HepG2 (cell line): ENCODE results near the gene PSEN2. TPM values are rescaled to one million over a fixed set of nuclear protein-coding genes. Genes with fewer than 3 reads are reported as not detected.
A peak's percentile ranks its signal among the peaks of the same experiment; 100 is the strongest.

ENCODE experiments used
- PRPF4 ChIP-seq: fragments of 200-400 bp; formaldehyde crosslinking; IDR thresholded peaks from 2 replicates; pipeline ENCODE4 v1.6.1; 2016; ENCODE audit warnings: low read length, low read depth; ENCODE audit not compliant: poor library complexity, severe bottlenecking
- ZNF557 ChIP-seq: sonication (generic); formaldehyde crosslinking; IDR thresholded peaks from 2 replicates; pipeline ENCODE4 v1.4.0; 2020; ENCODE audit warnings: missing genetic modification reagents
- ZNF761 ChIP-seq: sonication (generic); formaldehyde crosslinking; conservative IDR thresholded peaks from 2 replicates; pipeline ENCODE4 v1.4.0; 2020; ENCODE audit warnings: mild to moderate bottlenecking, missing genetic modification reagents
- ZNF772 ChIP-seq: sonication (generic); formaldehyde crosslinking; IDR thresholded peaks from 2 replicates; pipeline ENCODE4 v1.5.0; 2020; ENCODE audit warnings: mild to moderate bottlenecking, missing genetic modification reagents
- ZSCAN12 ChIP-seq: sonication (generic); formaldehyde crosslinking; IDR thresholded peaks from 2 replicates; pipeline ENCODE4 v1.9.0; 2021; ENCODE audit warnings: mild to moderate bottlenecking, missing genetic modification reagents
- ZSCAN25 ChIP-seq: sonication (generic); formaldehyde crosslinking; IDR thresholded peaks from 2 replicates; pipeline ENCODE4 v1.8.0; 2022; ENCODE audit warnings: mild to moderate bottlenecking, missing genetic modification reagents
- polyA plus RNA-seq, 8 experiments: library from polyadenylated mRNA; depleted of rRNA in 3 of 8; stranded (reverse) in 7 of 8; unstranded in 1 of 8; fragments of >200 nt; fragmentation: Illumina TruSeq in 4 of 8; extraction: Trizol in 4 of 8; gene quantifications; 2 replicates each; pipeline versions ENCODE4 v1.2.1 to v1.2.3, GENCODE V29; 2011 to 2016; ENCODE audit warnings: low read depth in 4 of 8, missing spikeins in 1 of 8, mixed read lengths in 1 of 8; ENCODE audit not compliant: insufficient read depth in 1 of 8
- total RNA-seq, 5 experiments: library from RNA; depleted of rRNA; stranded (reverse); fragments of >200 nt; fragmentation: Illumina TruSeq; extraction: Trizol; gene quantifications; 2 replicates each; pipeline ENCODE4 v1.2.3, GENCODE V29; 2016; ENCODE audit warnings: low read depth in 1 of 5
- TF ChIP-seq, protein P1 (sequence below): fragments of 450-650 bp; IDR thresholded peaks from 2 replicates; pipeline ENCODE4 v1.6.1; 2017; ENCODE audit warnings: mild to moderate bottlenecking
- TF ChIP-seq, protein P2 (sequence below): sonication (generic); formaldehyde crosslinking; IDR thresholded peaks from 2 replicates; pipeline ENCODE4 v1.4.0; 2020; ENCODE audit warnings: missing genetic modification reagents, borderline replicate concordance
- TF ChIP-seq, protein P3 (sequence below), 2 experiments: sonication (generic) in 1 of 2; formaldehyde crosslinking in 1 of 2; IDR thresholded peaks; 2 replicates each; pipeline versions ENCODE4 v1.4.0 to v1.6.1; 2016 to 2020; ENCODE audit warnings: borderline replicate concordance in 1 of 2, low read depth in 1 of 2, mild to moderate bottlenecking in 1 of 2, missing genetic modification reagents in 1 of 2
- TF ChIP-seq, protein P4 (sequence below): sonication (generic); formaldehyde crosslinking; IDR thresholded peaks from 2 replicates; pipeline ENCODE4 v1.8.1; 2023; ENCODE audit warnings: mild to moderate bottlenecking, missing genetic modification reagents, borderline replicate concordance
- TF ChIP-seq, protein P5 (sequence below): sonication (generic); formaldehyde crosslinking; IDR thresholded peaks from 2 replicates; pipeline ENCODE4 v1.4.0; 2020; ENCODE audit warnings: missing genetic modification reagents
- TF ChIP-seq, protein P6 (sequence below): sonication (generic); formaldehyde crosslinking; IDR thresholded peaks from 2 replicates; pipeline ENCODE4 v1.8.0; 2022; ENCODE audit warnings: mild to moderate bottlenecking, missing genetic modification reagents; ENCODE audit not compliant: insufficient replicate concordance

The PSEN2 gene
- total and polyA plus RNA-seq, 2 of the 13 experiments (the other 11 are each of a cell fraction or from before 2014, with no cell fraction given): 5.9 to 13.1 TPM

DNA sequence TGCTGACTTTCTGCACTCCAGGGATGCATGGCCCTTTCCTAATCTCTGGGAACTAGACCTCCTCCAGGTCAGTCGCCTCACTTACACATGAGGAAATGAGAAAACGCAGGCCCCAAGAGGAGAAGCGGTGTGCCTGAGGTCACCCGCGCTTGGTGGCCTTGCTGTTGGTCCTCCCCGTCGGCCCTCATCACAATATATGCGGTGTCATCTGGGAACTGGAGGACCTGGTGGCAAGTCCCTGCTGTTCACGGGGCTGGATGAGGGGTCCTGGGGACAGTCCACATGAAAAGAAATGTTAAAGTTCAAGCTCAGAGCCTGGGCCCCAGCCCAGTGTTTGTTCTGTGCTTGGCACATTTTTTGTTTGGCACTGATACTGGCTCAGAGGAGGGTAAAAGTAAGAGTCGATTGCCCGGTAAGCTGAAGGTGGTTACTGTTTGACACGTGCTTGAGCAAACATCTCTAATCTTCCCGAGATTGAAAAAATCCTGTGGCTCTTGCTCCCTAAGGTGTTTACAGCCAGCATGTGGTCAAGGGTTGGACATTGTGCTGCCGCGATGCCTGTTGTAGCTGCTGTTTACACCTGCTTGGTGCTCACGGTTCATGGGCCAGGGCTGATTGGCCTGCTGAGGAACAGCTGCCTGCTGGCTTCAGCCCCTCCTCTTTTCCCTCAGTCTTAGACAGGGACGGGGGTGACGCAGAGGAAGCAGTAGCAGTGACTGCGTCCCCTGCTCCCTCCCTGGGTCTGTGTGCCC lies 74.9 kb downstream of the PSEN2 start (continued):
- no peak for TF ChIP-seq ZSCAN12 (CRISPR knock-in tag)
- TF ChIP-seq, protein P1, sequence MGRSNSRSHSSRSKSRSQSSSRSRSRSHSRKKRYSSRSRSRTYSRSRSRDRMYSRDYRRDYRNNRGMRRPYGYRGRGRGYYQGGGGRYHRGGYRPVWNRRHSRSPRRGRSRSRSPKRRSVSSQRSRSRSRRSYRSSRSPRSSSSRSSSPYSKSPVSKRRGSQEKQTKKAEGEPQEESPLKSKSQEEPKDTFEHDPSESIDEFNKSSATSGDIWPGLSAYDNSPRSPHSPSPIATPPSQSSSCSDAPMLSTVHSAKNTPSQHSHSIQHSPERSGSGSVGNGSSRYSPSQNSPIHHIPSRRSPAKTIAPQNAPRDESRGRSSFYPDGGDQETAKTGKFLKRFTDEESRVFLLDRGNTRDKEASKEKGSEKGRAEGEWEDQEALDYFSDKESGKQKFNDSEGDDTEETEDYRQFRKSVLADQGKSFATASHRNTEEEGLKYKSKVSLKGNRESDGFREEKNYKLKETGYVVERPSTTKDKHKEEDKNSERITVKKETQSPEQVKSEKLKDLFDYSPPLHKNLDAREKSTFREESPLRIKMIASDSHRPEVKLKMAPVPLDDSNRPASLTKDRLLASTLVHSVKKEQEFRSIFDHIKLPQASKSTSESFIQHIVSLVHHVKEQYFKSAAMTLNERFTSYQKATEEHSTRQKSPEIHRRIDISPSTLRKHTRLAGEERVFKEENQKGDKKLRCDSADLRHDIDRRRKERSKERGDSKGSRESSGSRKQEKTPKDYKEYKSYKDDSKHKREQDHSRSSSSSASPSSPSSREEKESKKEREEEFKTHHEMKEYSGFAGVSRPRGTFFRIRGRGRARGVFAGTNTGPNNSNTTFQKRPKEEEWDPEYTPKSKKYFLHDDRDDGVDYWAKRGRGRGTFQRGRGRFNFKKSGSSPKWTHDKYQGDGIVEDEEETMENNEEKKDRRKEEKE: no peak
- TF ChIP-seq PRPF4: no peak
- TF ChIP-seq, protein P2, sequence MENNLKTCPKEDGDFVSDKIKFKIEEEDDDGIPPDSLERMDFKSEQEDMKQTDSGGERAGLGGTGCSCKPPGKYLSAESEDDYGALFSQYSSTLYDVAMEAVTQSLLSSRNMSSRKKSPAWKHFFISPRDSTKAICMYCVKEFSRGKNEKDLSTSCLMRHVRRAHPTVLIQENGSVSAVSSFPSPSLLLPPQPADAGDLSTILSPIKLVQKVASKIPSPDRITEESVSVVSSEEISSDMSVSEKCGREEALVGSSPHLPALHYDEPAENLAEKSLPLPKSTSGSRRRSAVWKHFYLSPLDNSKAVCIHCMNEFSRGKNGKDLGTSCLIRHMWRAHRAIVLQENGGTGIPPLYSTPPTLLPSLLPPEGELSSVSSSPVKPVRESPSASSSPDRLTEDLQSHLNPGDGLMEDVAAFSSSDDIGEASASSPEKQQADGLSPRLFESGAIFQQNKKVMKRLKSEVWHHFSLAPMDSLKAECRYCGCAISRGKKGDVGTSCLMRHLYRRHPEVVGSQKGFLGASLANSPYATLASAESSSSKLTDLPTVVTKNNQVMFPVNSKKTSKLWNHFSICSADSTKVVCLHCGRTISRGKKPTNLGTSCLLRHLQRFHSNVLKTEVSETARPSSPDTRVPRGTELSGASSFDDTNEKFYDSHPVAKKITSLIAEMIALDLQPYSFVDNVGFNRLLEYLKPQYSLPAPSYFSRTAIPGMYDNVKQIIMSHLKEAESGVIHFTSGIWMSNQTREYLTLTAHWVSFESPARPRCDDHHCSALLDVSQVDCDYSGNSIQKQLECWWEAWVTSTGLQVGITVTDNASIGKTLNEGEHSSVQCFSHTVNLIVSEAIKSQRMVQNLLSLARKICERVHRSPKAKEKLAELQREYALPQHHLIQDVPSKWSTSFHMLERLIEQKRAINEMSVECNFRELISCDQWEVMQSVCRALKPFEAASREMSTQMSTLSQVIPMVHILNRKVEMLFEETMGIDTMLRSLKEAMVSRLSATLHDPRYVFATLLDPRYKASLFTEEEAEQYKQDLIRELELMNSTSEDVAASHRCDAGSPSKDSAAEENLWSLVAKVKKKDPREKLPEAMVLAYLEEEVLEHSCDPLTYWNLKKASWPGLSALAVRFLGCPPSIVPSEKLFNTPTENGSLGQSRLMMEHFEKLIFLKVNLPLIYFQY (CRISPR knock-in tag): peak; percentile 87
- no peak for TF ChIP-seq ZNF557
- peak; percentile 70; the same call in 1 of the 2 replicates for TF ChIP-seq ZNF761 (CRISPR knock-in tag)
- TF ChIP-seq, protein P3, sequence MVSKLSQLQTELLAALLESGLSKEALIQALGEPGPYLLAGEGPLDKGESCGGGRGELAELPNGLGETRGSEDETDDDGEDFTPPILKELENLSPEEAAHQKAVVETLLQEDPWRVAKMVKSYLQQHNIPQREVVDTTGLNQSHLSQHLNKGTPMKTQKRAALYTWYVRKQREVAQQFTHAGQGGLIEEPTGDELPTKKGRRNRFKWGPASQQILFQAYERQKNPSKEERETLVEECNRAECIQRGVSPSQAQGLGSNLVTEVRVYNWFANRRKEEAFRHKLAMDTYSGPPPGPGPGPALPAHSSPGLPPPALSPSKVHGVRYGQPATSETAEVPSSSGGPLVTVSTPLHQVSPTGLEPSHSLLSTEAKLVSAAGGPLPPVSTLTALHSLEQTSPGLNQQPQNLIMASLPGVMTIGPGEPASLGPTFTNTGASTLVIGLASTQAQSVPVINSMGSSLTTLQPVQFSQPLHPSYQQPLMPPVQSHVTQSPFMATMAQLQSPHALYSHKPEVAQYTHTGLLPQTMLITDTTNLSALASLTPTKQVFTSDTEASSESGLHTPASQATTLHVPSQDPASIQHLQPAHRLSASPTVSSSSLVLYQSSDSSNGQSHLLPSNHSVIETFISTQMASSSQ (IDR thresholded peaks at IDR 0.05; ENCODE audit: low read depth): no peak
- TF ChIP-seq, protein P3 (CRISPR knock-in tag; IDR thresholded peaks at IDR 0.05; ENCODE audit: borderline replicate concordance): no peak; the same call in 1 of the 2 replicates
- TF ChIP-seq, protein P4, sequence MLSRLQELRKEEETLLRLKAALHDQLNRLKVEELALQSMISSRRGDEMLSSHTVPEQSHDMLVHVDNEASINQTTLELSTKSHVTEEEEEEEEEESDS (CRISPR knock-in tag): no peak
- TF ChIP-seq, protein P5, sequence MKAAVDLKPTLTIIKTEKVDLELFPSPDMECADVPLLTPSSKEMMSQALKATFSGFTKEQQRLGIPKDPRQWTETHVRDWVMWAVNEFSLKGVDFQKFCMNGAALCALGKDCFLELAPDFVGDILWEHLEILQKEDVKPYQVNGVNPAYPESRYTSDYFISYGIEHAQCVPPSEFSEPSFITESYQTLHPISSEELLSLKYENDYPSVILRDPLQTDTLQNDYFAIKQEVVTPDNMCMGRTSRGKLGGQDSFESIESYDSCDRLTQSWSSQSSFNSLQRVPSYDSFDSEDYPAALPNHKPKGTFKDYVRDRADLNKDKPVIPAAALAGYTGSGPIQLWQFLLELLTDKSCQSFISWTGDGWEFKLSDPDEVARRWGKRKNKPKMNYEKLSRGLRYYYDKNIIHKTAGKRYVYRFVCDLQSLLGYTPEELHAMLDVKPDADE (CRISPR knock-in tag): no peak
- no peak; the same call in 1 of the 2 replicates for TF ChIP-seq ZSCAN25 (CRISPR knock-in tag)
- TF ChIP-seq, protein P6, sequence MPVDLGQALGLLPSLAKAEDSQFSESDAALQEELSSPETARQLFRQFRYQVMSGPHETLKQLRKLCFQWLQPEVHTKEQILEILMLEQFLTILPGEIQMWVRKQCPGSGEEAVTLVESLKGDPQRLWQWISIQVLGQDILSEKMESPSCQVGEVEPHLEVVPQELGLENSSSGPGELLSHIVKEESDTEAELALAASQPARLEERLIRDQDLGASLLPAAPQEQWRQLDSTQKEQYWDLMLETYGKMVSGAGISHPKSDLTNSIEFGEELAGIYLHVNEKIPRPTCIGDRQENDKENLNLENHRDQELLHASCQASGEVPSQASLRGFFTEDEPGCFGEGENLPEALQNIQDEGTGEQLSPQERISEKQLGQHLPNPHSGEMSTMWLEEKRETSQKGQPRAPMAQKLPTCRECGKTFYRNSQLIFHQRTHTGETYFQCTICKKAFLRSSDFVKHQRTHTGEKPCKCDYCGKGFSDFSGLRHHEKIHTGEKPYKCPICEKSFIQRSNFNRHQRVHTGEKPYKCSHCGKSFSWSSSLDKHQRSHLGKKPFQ: peak; percentile 94
- TF ChIP-seq ZNF772 (CRISPR knock-in tag): peak; percentile 65; the same call in 1 of the 2 replicates
